ENCODE measurements around the gene HLA-B.
"Not testable (repeated sequence)": the region's sequence is repeated elsewhere in the genome, so short reads cannot be mapped to it uniquely, and the experiment has no call there.

HLA-B gene

GRCh38 chr6:31400467-31401289 is 43.7 kb upstream of the HLA-B start:
- H3K27ac ChIP-seq: peak overlapping the region; percentile 88
- TF ChIP-seq CTCF (IDR thresholded peaks at IDR 0.05): no peak
- no peak for TF ChIP-seq ZFX (IDR thresholded peaks at IDR 0.05; ENCODE audit: borderline replicate concordance)

GRCh38 chr6:31399589-31400466 is 42.8 kb upstream of the HLA-B start:
- TF ChIP-seq CTCF (IDR thresholded peaks at IDR 0.05): peak; percentile 97
- TF ChIP-seq ZFX (IDR thresholded peaks at IDR 0.05; ENCODE audit: borderline replicate concordance): no peak
- H3K27ac ChIP-seq: peak overlapping the region; percentile 88

GRCh38 chr6:31397901-31398525 is 41.0 kb upstream of the HLA-B start:
- no peak overlapping the region for H3K27ac ChIP-seq

GRCh38 chr6:31397153-31397499 is 40.1 kb upstream of the HLA-B start:
- not testable (repeated sequence) for H3K27ac ChIP-seq
- peak; percentile 56 for TF ChIP-seq CTCF (IDR thresholded peaks at IDR 0.05)

More at GRCh38 chr6:31397901-31398525, 41.0 kb upstream of the HLA-B start:
- no peak for TF ChIP-seq ZFX (IDR thresholded peaks at IDR 0.05; ENCODE audit: borderline replicate concordance)
- no peak for TF ChIP-seq CTCF (IDR thresholded peaks at IDR 0.05)

- TF ChIP-seq CTCF (IDR thresholded peaks at IDR 0.05) (peak; percentile 87), ZFX (IDR thresholded peaks at IDR 0.05; ENCODE audit: borderline replicate concordance) (no peak)
- no peak overlapping the region for H3K27ac ChIP-seq
Measured at GRCh38 chr6:31396422-31397152, 39.6 kb upstream of the HLA-B start.

- TF ChIP-seq CTCF (IDR thresholded peaks at IDR 0.05): no peak
- no peak for TF ChIP-seq ZFX (IDR thresholded peaks at IDR 0.05; ENCODE audit: borderline replicate concordance)
Measured at GRCh38 chr6:31395832-31396231, 38.9 kb upstream of the HLA-B start.

More at GRCh38 chr6:31395832-31396231, 38.9 kb upstream of the HLA-B start:
- no peak overlapping the region for H3K27ac ChIP-seq

Measured in 22Rv1 (cell line).